ENCODE measurements around the gene LOXL1. TPM values are rescaled to one million over a fixed set of nuclear protein-coding genes. Genes with fewer than 3 reads are reported as not detected.
"Not testable (repeated sequence)": the region's sequence is repeated elsewhere in the genome, so short reads cannot be mapped to it uniquely, and the experiment has no call there.

LOXL1 gene
- total RNA-seq, 1 donor from 2014 or later, result 67.2 TPM

DNA sequence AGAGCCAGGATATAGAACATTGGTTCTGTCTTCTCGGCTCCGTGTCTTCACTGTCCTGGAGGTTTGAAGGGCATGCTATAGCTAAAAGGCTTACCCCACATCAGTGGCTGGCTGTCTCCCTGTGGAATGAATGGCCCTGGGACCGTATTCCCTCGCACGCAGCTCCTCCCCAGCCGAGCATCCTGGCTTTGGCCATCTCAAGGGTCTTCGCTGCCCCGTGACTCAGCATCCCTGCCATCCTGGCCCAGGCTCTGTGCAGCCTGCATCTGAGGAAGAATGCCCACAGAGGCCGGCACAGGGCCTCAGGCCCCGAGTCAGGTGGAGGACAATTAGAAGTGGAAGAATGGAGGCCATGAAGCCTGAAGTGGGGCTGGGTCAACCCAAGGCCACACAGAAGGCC lies 11.0 kb downstream of the LOXL1 start:
- TF ChIP-seq, protein P1, sequence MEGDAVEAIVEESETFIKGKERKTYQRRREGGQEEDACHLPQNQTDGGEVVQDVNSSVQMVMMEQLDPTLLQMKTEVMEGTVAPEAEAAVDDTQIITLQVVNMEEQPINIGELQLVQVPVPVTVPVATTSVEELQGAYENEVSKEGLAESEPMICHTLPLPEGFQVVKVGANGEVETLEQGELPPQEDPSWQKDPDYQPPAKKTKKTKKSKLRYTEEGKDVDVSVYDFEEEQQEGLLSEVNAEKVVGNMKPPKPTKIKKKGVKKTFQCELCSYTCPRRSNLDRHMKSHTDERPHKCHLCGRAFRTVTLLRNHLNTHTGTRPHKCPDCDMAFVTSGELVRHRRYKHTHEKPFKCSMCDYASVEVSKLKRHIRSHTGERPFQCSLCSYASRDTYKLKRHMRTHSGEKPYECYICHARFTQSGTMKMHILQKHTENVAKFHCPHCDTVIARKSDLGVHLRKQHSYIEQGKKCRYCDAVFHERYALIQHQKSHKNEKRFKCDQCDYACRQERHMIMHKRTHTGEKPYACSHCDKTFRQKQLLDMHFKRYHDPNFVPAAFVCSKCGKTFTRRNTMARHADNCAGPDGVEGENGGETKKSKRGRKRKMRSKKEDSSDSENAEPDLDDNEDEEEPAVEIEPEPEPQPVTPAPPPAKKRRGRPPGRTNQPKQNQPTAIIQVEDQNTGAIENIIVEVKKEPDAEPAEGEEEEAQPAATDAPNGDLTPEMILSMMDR (IDR thresholded peaks at IDR 0.05; ENCODE audit: insufficient read depth, low read length, poor library complexity, severe bottlenecking), result no peak
- no peak overlapping the region for H3K4me3 ChIP-seq (ENCODE audit: low read depth, low read length)
- no peak for DNase-seq (ENCODE audit: low read depth)
- no peaks in the 10 kb centered on the region for H3K36me3 ChIP-seq (ENCODE audit: control insufficient read depth, insufficient read depth, low read length)
- no peaks in the 10 kb centered on the region for H3K27me3 ChIP-seq (ENCODE audit: control insufficient read depth, insufficient read depth, low read length)

DNA sequence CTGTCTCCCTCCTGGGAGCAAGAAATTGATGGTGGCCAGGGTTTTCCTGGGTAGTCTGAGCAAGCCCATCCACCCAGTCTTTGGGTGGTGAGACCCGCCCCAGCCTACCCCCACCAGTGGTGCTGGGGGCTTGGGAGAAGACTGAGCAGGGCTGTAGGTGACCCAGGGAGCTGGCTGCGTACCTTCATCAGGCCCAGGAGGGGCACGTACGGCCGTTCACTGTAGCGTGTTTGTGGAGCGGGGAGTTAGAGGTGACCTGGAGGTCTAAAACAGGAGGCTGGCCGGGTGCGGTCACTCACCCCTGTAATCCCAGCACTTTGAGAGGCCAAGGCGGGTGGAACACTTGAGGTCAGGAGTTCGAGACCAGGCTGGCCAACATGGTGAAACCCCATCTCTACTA lies 11.5 kb downstream of the LOXL1 start:
- no peaks in the 10 kb centered on the region for H3K36me3 ChIP-seq (ENCODE audit: control insufficient read depth, insufficient read depth, low read length)
- no peak overlapping the region for H3K4me3 ChIP-seq (ENCODE audit: low read depth, low read length)
- H3K27me3 ChIP-seq (ENCODE audit: control insufficient read depth, insufficient read depth, low read length), result no peaks in the 10 kb centered on the region
- TF ChIP-seq, protein P1 (IDR thresholded peaks at IDR 0.05; ENCODE audit: insufficient read depth, low read length, poor library complexity, severe bottlenecking), result no peak
- no peak for DNase-seq (ENCODE audit: low read depth)

DNA sequence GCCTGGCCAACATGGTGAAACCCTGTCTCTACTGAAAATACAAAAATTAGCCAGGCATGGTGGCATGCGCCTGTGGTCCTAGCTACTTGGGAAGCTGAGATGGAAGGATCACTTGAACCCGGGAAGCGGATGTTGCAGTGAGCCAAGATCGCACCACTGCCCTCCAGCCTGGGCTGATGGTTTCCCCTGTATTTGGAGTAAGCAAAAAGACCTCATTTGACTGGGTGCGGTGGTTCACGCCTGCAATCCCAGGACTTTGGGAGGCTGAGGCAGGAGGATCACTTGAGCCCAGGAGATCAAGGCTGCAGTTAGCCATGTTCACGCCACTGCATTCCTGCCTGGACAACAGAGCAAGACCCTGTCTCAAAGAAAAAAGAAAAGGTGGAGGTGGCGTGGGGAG lies 12.3 kb downstream of the LOXL1 start:
- not testable (repeated sequence) for H3K36me3 ChIP-seq (ENCODE audit: control insufficient read depth, insufficient read depth, low read length); H3K4me3 ChIP-seq (ENCODE audit: low read depth, low read length); DNase-seq (ENCODE audit: low read depth)

DNA sequence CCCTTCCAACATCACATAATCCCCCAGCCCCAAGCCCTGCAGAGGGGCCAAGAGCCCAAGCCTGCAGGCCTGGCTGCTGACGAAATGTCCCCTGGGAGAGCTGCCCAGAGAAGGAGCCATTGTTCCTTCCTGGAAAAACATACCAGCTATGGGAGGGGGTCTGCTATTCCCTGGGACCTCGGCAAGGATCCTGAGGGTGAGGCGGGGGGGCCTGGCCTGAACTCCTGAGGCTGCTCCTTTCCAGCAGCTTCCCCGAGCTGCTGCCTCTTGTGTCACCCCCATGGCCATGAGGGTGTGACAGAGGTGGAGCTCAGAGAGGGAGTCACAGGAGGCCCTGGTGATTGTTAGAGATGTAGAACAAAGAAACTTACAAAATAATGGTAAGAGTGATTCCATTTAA lies 12.9 kb downstream of the LOXL1 start:
- H3K27me3 ChIP-seq (ENCODE audit: control insufficient read depth, insufficient read depth, low read length), result no peaks in the 10 kb centered on the region
- no peaks in the 10 kb centered on the region for H3K36me3 ChIP-seq (ENCODE audit: control insufficient read depth, insufficient read depth, low read length)
- TF ChIP-seq, protein P1 (IDR thresholded peaks at IDR 0.05; ENCODE audit: insufficient read depth, low read length, poor library complexity, severe bottlenecking), result no peak
- no peak overlapping the region for H3K4me3 ChIP-seq (ENCODE audit: low read depth, low read length)
- no peak for DNase-seq (ENCODE audit: low read depth)

More for the DNA sequence above, 12.3 kb downstream of the LOXL1 start:
- not testable (repeated sequence) for H3K27me3 ChIP-seq (ENCODE audit: control insufficient read depth, insufficient read depth, low read length)

DNA sequence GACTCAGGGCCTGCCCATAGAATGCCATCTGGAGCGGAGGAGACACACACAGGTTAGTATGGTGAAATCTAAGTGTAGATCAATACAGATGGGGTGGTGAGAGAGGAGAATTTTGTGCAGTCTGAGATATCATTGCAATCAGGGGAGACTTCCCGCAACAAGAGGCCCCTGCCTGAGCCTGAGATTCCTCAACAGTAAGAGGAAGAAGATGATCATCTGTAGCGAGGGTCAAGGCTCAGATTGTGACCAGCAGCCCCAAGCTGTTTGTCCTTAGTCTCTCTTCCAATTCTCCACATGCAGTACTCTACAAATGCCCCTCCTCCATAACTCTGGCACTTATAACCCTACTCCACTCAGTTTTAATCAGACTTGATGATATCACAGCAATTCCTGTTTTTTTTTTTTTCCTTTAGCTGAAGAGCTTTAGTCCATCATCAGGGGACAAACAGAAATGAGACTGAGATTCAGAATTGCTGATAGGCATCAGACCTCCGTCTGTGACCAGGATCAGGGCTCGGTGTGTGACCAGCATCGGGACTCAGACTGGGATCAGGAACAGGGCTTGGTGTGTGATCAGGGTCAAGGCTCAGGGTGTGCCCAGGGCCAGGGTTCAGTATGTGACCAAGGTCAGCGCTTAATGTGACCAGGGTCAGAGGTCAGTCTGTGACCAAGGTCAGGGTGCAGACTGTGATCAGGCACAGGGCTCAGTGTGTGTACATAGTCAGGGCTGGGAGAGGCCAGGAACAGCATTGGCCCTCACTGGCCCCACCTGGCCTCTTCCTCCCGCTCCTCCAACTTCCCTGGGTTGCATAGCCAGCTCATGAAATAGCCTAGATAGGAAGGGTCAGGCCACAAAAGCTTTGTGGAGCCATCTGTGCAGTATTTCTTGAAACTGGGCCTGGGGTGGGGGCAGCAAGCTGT lies 14.1 kb downstream of the LOXL1 start:
- TF ChIP-seq, protein P1 (IDR thresholded peaks at IDR 0.05; ENCODE audit: insufficient read depth, low read length, poor library complexity, severe bottlenecking), result no peak
- DNase-seq (ENCODE audit: low read depth), result no peak
- no peak overlapping the region for H3K4me3 ChIP-seq (ENCODE audit: low read depth, low read length)
- H3K36me3 ChIP-seq (ENCODE audit: control insufficient read depth, insufficient read depth, low read length), result no peaks in the 10 kb centered on the region
- no peaks in the 10 kb centered on the region for H3K27me3 ChIP-seq (ENCODE audit: control insufficient read depth, insufficient read depth, low read length)

DNA sequence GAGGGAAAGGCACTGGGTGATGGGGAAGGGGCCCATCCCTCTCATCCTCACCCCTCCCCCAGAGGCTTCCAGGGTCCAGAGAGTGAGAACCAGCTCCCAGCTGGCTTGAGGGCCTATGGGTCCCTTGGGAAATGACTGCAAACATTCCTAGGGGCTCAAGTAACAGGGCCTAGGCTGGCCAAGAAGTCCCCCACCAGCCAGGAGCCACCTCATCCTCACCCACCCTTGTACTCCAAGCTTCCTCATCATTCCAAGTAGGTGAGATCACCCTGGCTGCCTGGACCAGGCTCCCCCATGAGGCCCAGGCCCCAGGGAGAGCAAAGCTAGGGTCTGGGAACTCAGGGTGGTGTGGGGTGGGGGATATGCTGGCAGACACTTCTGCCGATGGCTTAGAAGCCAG lies 14.8 kb downstream of the LOXL1 start:
- TF ChIP-seq, protein P1 (IDR thresholded peaks at IDR 0.05; ENCODE audit: insufficient read depth, low read length, poor library complexity, severe bottlenecking), result no peak
- no peak overlapping the region for H3K4me3 ChIP-seq (ENCODE audit: low read depth, low read length)
- no peaks in the 10 kb centered on the region for H3K27me3 ChIP-seq (ENCODE audit: control insufficient read depth, insufficient read depth, low read length)
- DNase-seq (ENCODE audit: low read depth), result peak; percentile 73
- H3K36me3 ChIP-seq (ENCODE audit: control insufficient read depth, insufficient read depth, low read length), result no peaks in the 10 kb centered on the region
